H9 (cell line): ENCODE results near the gene MIS12. TPM values are rescaled to one million over a fixed set of nuclear protein-coding genes. Genes with fewer than 3 reads are reported as not detected.

Experiments
- DNase-seq: peaks from one replicate; pipeline ENCODE4 v3.0.0-alpha.2; 2017
- H2AFZ ChIP-seq: one replicate; pipeline ENCODE4 v1.6.1; 2013; ENCODE audit warnings: mild to moderate bottlenecking, low read length, control low read depth, moderate library complexity
- H2AK5ac ChIP-seq: 2 replicates; pipeline ENCODE4 v1.6.1; 2013; ENCODE audit warnings: low read length, control low read depth, mixed read lengths; ENCODE audit not compliant: insufficient read length
- H2BK120ac ChIP-seq: one replicate; pipeline ENCODE4 v1.6.1; 2013; ENCODE audit warnings: low read depth, mild to moderate bottlenecking, low read length, control low read depth, inconsistent platforms; ENCODE audit not compliant: poor library complexity, severe bottlenecking
- H2BK12ac ChIP-seq: 2 replicates; pipeline ENCODE4 v1.6.1; 2013; ENCODE audit warnings: low read length, control low read depth, mixed read lengths, low read depth; ENCODE audit not compliant: insufficient read length
- H2BK15ac ChIP-seq: 2 replicates; pipeline ENCODE4 v1.6.1; 2013; ENCODE audit warnings: low read depth, low read length, control low read depth
- H2BK20ac ChIP-seq: one replicate; pipeline ENCODE4 v1.6.1; 2013; ENCODE audit warnings: low read depth, mild to moderate bottlenecking, low read length, control low read depth, inconsistent platforms; ENCODE audit not compliant: poor library complexity, severe bottlenecking
- H2BK5ac ChIP-seq: 2 replicates; pipeline ENCODE4 v1.6.1; 2013; ENCODE audit warnings: low read length, control low read depth, mixed read lengths; ENCODE audit not compliant: insufficient read length
- H3K14ac ChIP-seq: 2 replicates; pipeline ENCODE4 v1.6.1; 2013; ENCODE audit warnings: low read length, control low read depth; ENCODE audit not compliant: insufficient read depth
- H3K18ac ChIP-seq: 2 replicates; pipeline ENCODE4 v1.6.1; 2013; ENCODE audit warnings: low read depth, mild to moderate bottlenecking, mixed read lengths, low read length, control low read depth; ENCODE audit not compliant: insufficient read length
- H3K23ac ChIP-seq: 2 replicates; pipeline ENCODE4 v1.6.1; 2013; ENCODE audit warnings: low read length, control low read depth, mixed read lengths, low read depth; ENCODE audit not compliant: insufficient read length
- H3K23me2 ChIP-seq: 2 replicates; pipeline ENCODE4 v1.6.1; 2013; ENCODE audit warnings: low read depth, mild to moderate bottlenecking, mixed read lengths, low read length, control low read depth; ENCODE audit not compliant: insufficient read length, poor library complexity, severe bottlenecking
- H3K27ac ChIP-seq: 2 replicates; pipeline ENCODE4 v1.5.1; 2013; ENCODE audit warnings: low read length, control low read depth, mixed read lengths, low read depth; ENCODE audit not compliant: insufficient read length
- H3K27me3 ChIP-seq: 2 replicates; pipeline ENCODE4 v1.6.1; 2013; ENCODE audit warnings: low read length, control low read depth, inconsistent platforms; ENCODE audit not compliant: insufficient read depth
- H3K4ac ChIP-seq: 2 replicates; pipeline ENCODE4 v1.6.1; 2013; ENCODE audit warnings: low read depth, mild to moderate bottlenecking, control low read depth, inconsistent platforms, low read length, moderate library complexity
- H3K4me1 ChIP-seq: 2 replicates; pipeline ENCODE4 v1.6.1; 2013; ENCODE audit warnings: low read length, control low read depth, inconsistent platforms; ENCODE audit not compliant: insufficient read depth
- H3K4me2 ChIP-seq: 2 replicates; pipeline ENCODE4 v1.6.1; 2013; ENCODE audit warnings: low read length, control low read depth, mixed read lengths; ENCODE audit not compliant: insufficient read length, insufficient read depth
- H3K56ac ChIP-seq: 2 replicates; pipeline ENCODE4 v1.6.1; 2013; ENCODE audit warnings: low read depth, mild to moderate bottlenecking, mixed read lengths, low read length, control low read depth; ENCODE audit not compliant: insufficient read length
- H3K79me1 ChIP-seq: 2 replicates; pipeline ENCODE4 v1.6.1; 2013; ENCODE audit warnings: low read depth, mild to moderate bottlenecking, moderate library complexity, low read length, control low read depth, inconsistent platforms; ENCODE audit not compliant: insufficient read depth, poor library complexity, severe bottlenecking
- H3K79me2 ChIP-seq: 2 replicates; pipeline ENCODE4 v1.6.1; 2013; ENCODE audit warnings: low read length, control low read depth, inconsistent platforms; ENCODE audit not compliant: insufficient read depth
- H3K9ac ChIP-seq: 2 replicates; pipeline ENCODE4 v1.6.1; 2013; ENCODE audit warnings: low read length, control low read depth, mixed read lengths; ENCODE audit not compliant: insufficient read length; ENCODE audit errors: extremely low read depth
- H3K9me3 ChIP-seq: one replicate; pipeline ENCODE4 v1.6.1; 2013; ENCODE audit warnings: low read depth, low read length, inconsistent platforms; ENCODE audit not compliant: control insufficient read depth
- H3T11ph ChIP-seq: one replicate; pipeline ENCODE4 v1.6.1; 2013; ENCODE audit warnings: mild to moderate bottlenecking, low read length, control low read depth, inconsistent platforms
- H4K20me1 ChIP-seq: one replicate; pipeline ENCODE4 v1.6.1; 2013; ENCODE audit not compliant: control insufficient read depth, insufficient read length, insufficient read depth
- H4K5ac ChIP-seq: 2 replicates; pipeline ENCODE4 v1.6.1; 2013; ENCODE audit warnings: low read depth, mild to moderate bottlenecking, mixed read lengths, low read length, control low read depth; ENCODE audit not compliant: insufficient read length
- H4K8ac ChIP-seq: replicated peaks from 2 replicates; pipeline ENCODE4 v1.6.1; 2013; ENCODE audit warnings: low read length, control low read depth, mixed read lengths, low read depth; ENCODE audit not compliant: insufficient read length
- H4K91ac ChIP-seq: 2 replicates; pipeline ENCODE4 v1.6.1; 2013; ENCODE audit warnings: low read depth, mild to moderate bottlenecking, moderate library complexity, mixed read lengths, low read length, control low read depth; ENCODE audit not compliant: insufficient read length
- H3K27ac Mint-ChIP-seq, 3 experiments: 2 replicates in 2 of 3; 3 replicates in 1 of 3; pipeline ENCODE4 v1.8.0; 2020 to 2021; ENCODE audit warnings: mixed read lengths in 3 of 3, mild to moderate bottlenecking in 1 of 3, moderate library complexity in 1 of 3
- H3K27me3 Mint-ChIP-seq: 2 replicates; pipeline ENCODE4 v1.8.0; 2021; ENCODE audit warnings: low read depth, mild to moderate bottlenecking, moderate library complexity, mixed read lengths
- H3K36me3 Mint-ChIP-seq, 3 experiments: 2 replicates in 2 of 3; 3 replicates in 1 of 3; pipeline ENCODE4 v1.8.0; 2020 to 2021; ENCODE audit warnings: low read depth in 3 of 3, mixed read lengths in 3 of 3; ENCODE audit not compliant: insufficient read depth in 1 of 3
- H3K4me1 Mint-ChIP-seq, 2 experiments: 2 replicates each; pipeline ENCODE4 v1.8.0; 2020; ENCODE audit warnings: mixed read lengths in 2 of 2
- H3K4me3 Mint-ChIP-seq, 2 experiments: 2 replicates in 1 of 2; 3 replicates in 1 of 2; pipeline ENCODE4 v1.8.0; 2020 to 2021; ENCODE audit warnings: mild to moderate bottlenecking in 2 of 2, mixed read lengths in 2 of 2, moderate library complexity in 1 of 2
- H3K9me3 Mint-ChIP-seq, 2 experiments: 2 replicates in 1 of 2; 3 replicates in 1 of 2; pipeline ENCODE4 v1.8.0; 2020; ENCODE audit warnings: mild to moderate bottlenecking in 2 of 2, mixed read lengths in 2 of 2, moderate library complexity in 1 of 2
- WGBS: extraction: QIAGEN DNeasy Blood & Tissue Kit; methylation state at CpG from one replicate; pipeline ENCODE4 v1.1.7; 2013; ENCODE audit warnings: missing lambda C conversion rate, low lambda C conversion rate, mixed read lengths; ENCODE audit not compliant: insufficient read length; ENCODE audit errors: extremely low coverage; 5-methylcytosine and 5-hydroxymethylcytosine counted together
- total RNA-seq: library from RNA; stranded (reverse); gene quantifications from 2 replicates; pipeline ENCODE4 v1.2.1, GENCODE V29; 2021
- TF ChIP-seq, protein P1 (sequence below): fragments of 200-600 bp; sonication (generic); conservative IDR thresholded peaks from 3 replicates; pipeline ENCODE4 v1.8.0; 2021; ENCODE audit warnings: antibody characterized with exemption, mild to moderate bottlenecking

Gene MIS12
- total RNA-seq, 1 experiment from 2014 or later, result 30.7 TPM

DNA sequence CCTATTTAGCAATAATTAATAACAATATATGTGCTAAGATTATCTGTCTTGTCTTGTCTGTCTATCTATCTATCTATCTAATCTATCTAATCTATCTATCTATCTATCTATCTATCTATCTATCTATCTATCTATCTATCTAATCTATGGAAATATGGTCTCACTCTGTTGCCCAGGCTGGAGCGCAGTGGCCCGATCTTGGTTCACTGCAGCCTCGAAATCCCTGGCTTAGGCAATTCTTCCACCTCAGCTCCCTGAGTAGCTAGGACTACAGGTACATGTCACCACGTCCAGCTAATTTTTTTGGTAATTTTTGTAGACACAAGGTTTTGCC, 44.7 kb downstream of the MIS12 start:
- no peak overlapping the region for H2BK15ac ChIP-seq

More for the DNA sequence above, 44.7 kb downstream of the MIS12 start:
- Histone ChIP-seq H2AK5ac (no peak overlapping the region), H3K27ac (no peak overlapping the region), H3K23ac (no peak overlapping the region), H2BK5ac (no peak overlapping the region), H2BK120ac (no peak overlapping the region), H3K27me3 (no peaks in the 10 kb centered on the region), H3T11ph (no peak overlapping the region), H3K4me2 (no peak overlapping the region), H4K5ac (no peak overlapping the region), H3K9ac (no peak overlapping the region), H3K56ac (no peak overlapping the region), H2AFZ (no peak overlapping the region), H4K91ac (no peak overlapping the region), H3K9me3 (no peaks in the 10 kb centered on the region), H3K23me2 (no peaks in the 10 kb centered on the region), H2BK20ac (no peak overlapping the region), H3K14ac (no peak overlapping the region), H4K20me1 (no peaks in the 10 kb centered on the region), H3K4ac (no peak overlapping the region), H3K79me1 (no peaks in the 10 kb centered on the region), H3K79me2 (no peaks in the 10 kb centered on the region), H3K4me1 (no peaks in the 10 kb centered on the region), H2BK12ac (no peak overlapping the region), H3K18ac (no peak overlapping the region), H4K8ac (no peak overlapping the region)
- Mint-ChIP-seq H3K27ac (no peak overlapping the region), H3K4me3 (no peak overlapping the region), H3K4me1 (no peaks in the 10 kb centered on the region), H3K27me3 (peaks cover 5% of the 10 kb centered on the region), H3K9me3 (no peaks in the 10 kb centered on the region), H3K36me3 (no peaks in the 10 kb centered on the region)
- DNase-seq, result no peak
- WGBS, result no CpG with 5 or more reads among the region's 4 CpGs
- TF ChIP-seq, protein P1, sequence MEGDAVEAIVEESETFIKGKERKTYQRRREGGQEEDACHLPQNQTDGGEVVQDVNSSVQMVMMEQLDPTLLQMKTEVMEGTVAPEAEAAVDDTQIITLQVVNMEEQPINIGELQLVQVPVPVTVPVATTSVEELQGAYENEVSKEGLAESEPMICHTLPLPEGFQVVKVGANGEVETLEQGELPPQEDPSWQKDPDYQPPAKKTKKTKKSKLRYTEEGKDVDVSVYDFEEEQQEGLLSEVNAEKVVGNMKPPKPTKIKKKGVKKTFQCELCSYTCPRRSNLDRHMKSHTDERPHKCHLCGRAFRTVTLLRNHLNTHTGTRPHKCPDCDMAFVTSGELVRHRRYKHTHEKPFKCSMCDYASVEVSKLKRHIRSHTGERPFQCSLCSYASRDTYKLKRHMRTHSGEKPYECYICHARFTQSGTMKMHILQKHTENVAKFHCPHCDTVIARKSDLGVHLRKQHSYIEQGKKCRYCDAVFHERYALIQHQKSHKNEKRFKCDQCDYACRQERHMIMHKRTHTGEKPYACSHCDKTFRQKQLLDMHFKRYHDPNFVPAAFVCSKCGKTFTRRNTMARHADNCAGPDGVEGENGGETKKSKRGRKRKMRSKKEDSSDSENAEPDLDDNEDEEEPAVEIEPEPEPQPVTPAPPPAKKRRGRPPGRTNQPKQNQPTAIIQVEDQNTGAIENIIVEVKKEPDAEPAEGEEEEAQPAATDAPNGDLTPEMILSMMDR, result no peak
